AG10803 (cell line): ENCODE measurements around the gene REG1A.

Source experiments
- DNase-seq: peaks from one replicate; pipeline ENCODE4 v3.0.0; 2010; ENCODE audit warnings: low read depth
- H3K4me3 ChIP-seq: 2 replicates; pipeline ENCODE4 v1.5.1; 2011; ENCODE audit warnings: mild to moderate bottlenecking, low read length, control low read depth
- CTCF ChIP-seq: conservative IDR thresholded peaks from 2 replicates; pipeline ENCODE4 v1.5.1; 2011; ENCODE audit warnings: mild to moderate bottlenecking, low read length, control low read depth, inconsistent platforms

Gene REG1A, protein sequence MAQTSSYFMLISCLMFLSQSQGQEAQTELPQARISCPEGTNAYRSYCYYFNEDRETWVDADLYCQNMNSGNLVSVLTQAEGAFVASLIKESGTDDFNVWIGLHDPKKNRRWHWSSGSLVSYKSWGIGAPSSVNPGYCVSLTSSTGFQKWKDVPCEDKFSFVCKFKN

DNA sequence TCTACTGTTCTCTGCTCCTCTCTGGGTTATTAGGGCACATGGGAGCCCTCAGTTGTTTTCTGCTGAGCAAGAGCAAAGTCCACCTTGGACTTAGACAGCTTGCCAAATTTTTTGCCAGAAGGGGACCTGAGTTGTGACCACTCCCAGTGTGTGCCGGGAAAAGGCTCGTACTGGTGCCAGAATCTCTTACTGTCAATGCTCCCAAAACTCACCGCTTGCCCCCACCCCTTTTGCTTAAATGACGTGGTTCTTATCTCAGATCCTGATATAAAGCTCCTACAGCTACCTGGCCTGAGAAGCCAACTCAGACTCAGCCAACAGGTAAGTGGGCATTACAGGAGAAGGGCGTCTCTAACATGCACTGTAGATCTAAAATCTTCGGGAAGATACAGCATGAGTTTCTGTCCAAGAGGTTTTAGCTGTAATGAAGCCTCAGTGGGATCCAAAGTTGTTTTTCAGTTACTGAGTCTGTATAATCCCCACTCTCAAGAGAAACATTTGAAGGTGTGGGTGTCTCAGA lies at the start of gene REG1A:
Gene REG1A (plus strand): TSS at position 295 of the 520 bp plus-strand sequence. CDS start 374 bp downstream, outside the sequence.
- DNase-seq, result no peak
- no peak within 1 kb of the TSS for H3K4me3 ChIP-seq
- no peak for TF ChIP-seq CTCF

DNA sequence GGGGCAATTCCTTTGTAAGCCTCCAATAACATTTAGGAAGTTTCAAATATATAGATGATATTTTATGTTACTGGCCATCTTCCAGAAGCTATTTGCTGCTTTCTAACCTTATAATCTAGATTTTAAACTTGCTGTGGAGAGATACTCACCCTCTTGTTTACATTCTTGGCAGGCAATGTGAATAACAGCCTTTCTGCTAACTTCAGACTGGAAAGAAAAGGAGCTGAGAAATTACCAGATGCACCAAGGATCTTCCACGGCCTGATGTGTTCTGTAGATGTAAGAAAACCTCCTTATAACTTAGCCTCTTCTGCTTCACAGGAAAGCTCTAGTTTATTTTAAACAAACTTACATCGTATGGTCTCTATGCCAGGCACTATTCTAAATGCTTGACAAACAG lies 49.2 kb upstream of the REG1A start:
- no peak overlapping the region for H3K4me3 ChIP-seq
- DNase-seq, result no peak
- no peak for TF ChIP-seq CTCF

GRCh38 chr2:79082987-79083386 lies 37.3 kb upstream of the REG1A start:
- no peak overlapping the region for H3K4me3 ChIP-seq
- DNase-seq, result no peak
- no peak for TF ChIP-seq CTCF

GRCh38 chr2:79083597-79084251 lies 36.6 kb upstream of the REG1A start:
- no peak for DNase-seq
- TF ChIP-seq CTCF, result no peak
- H3K4me3 ChIP-seq, result no peak overlapping the region

- DNase-seq, result no peak
- TF ChIP-seq CTCF, result no peak
- no peak overlapping the region for H3K4me3 ChIP-seq
Measured at GRCh38 chr2:79084495-79085135, 35.7 kb upstream of the REG1A start.

- no peak for TF ChIP-seq CTCF
- no peak for DNase-seq
- H3K4me3 ChIP-seq, result no peak overlapping the region
Measured at GRCh38 chr2:79085382-79085781, 34.9 kb upstream of the REG1A start.

DNA sequence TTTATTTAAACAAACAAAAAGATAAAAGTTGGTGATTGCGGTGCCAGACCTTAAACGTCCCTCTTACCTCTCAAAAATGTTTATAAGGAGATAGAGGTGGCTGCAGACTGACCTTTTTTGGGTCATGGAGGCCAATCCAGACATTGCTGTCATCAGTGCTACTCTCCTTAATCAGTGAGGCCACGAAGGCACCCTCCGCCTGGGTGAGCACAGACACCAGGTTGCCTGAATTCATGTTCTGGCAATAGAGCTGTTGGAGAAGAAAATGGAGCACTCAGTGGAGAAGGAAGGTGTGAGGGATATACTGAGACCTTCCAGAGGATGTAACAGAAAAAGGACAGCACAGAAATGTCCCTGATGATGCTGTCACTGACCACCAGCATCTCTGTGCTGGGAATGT lies 34.0 kb upstream of the REG1A start:
- TF ChIP-seq CTCF, result no peak
- DNase-seq, result no peak
- H3K4me3 ChIP-seq, result no peak overlapping the region
